Measurements from ENCODE around the gene BLVRB.

The BLVRB gene

GRCh38 chr19:40424637-40425449 is 40.7 kb downstream of the BLVRB start:
- H3K27ac ChIP-seq (ENCODE audit: low read depth, low read length, poor library complexity, severe bottlenecking), result peak overlapping the region; percentile 61
- H3K9me2 ChIP-seq (ENCODE audit: low read depth, low read length), result no peaks in the 10 kb centered on the region
- H2AFZ ChIP-seq (ENCODE audit: low read length), result no peak overlapping the region
- H3K4me3 ChIP-seq (ENCODE audit: low read depth, low read length, poor library complexity, severe bottlenecking), result peak overlapping the region; percentile 84
- H3F3A ChIP-seq (ENCODE audit: insufficient read depth, low read length), result no peaks in the 10 kb centered on the region
- H3K36me3 ChIP-seq (ENCODE audit: insufficient read depth, low read length), result peaks cover 9% of the 10 kb centered on the region
- peak overlapping the region; percentile 86 for H3K9ac ChIP-seq (ENCODE audit: low read length)
- peak overlapping the region; percentile 90 for H3K4me2 ChIP-seq (ENCODE audit: low read length)
- H3K4me1 ChIP-seq (ENCODE audit: insufficient read depth, low read length, severe bottlenecking), result peaks cover 19% of the 10 kb centered on the region
- H3K27me3 ChIP-seq (ENCODE audit: insufficient read depth, low read length), result no peaks in the 10 kb centered on the region
- H3K9me3 ChIP-seq (ENCODE audit: low read length), result no peaks in the 10 kb centered on the region
- TF ChIP-seq EZH2 (IDR thresholded peaks at IDR 0.05; ENCODE audit: borderline replicate concordance, low read length), result no peak
- no peak for TF ChIP-seq CTCF (IDR thresholded peaks at IDR 0.05; ENCODE audit: low read length)
- no peaks in the 10 kb centered on the region for H4K20me1 ChIP-seq (ENCODE audit: insufficient read depth, low read length)
- H3K79me2 ChIP-seq (ENCODE audit: insufficient read depth, low read length), result peaks cover 6% of the 10 kb centered on the region; the same call in 1 of the 2 replicates

GRCh38 chr19:40423938-40424337 is 41.6 kb downstream of the BLVRB start:
- H3K9ac ChIP-seq (ENCODE audit: low read length), result no peak overlapping the region
- H3K9me2 ChIP-seq (ENCODE audit: low read depth, low read length), result no peaks in the 10 kb centered on the region
- no peaks in the 10 kb centered on the region for H3K9me3 ChIP-seq (ENCODE audit: low read length)
- H3K4me2 ChIP-seq (ENCODE audit: low read length), result no peak overlapping the region
- H3K27me3 ChIP-seq (ENCODE audit: insufficient read depth, low read length), result no peaks in the 10 kb centered on the region
- H3F3A ChIP-seq (ENCODE audit: insufficient read depth, low read length), result no peaks in the 10 kb centered on the region
- peaks cover 6% of the 10 kb centered on the region; the same call in 1 of the 2 replicates for H3K79me2 ChIP-seq (ENCODE audit: insufficient read depth, low read length)
- H2AFZ ChIP-seq (ENCODE audit: low read length), result no peak overlapping the region
- TF ChIP-seq EZH2 (IDR thresholded peaks at IDR 0.05; ENCODE audit: borderline replicate concordance, low read length), result no peak
- no peak for TF ChIP-seq CTCF (IDR thresholded peaks at IDR 0.05; ENCODE audit: low read length)
- H3K4me3 ChIP-seq (ENCODE audit: low read depth, low read length, poor library complexity, severe bottlenecking), result no peak overlapping the region
- H3K36me3 ChIP-seq (ENCODE audit: insufficient read depth, low read length), result peaks cover 9% of the 10 kb centered on the region
- H3K27ac ChIP-seq (ENCODE audit: low read depth, low read length, poor library complexity, severe bottlenecking), result no peak overlapping the region
- no peaks in the 10 kb centered on the region for H4K20me1 ChIP-seq (ENCODE audit: insufficient read depth, low read length)
- peaks cover 19% of the 10 kb centered on the region for H3K4me1 ChIP-seq (ENCODE audit: insufficient read depth, low read length, severe bottlenecking)

- Histone ChIP-seq H3K9ac (ENCODE audit: low read length) (no peak overlapping the region), H3K79me2 (ENCODE audit: insufficient read depth, low read length) (peaks cover 6% of the 10 kb centered on the region; the same call in 1 of the 2 replicates), H3K27me3 (ENCODE audit: insufficient read depth, low read length) (no peaks in the 10 kb centered on the region), H3F3A (ENCODE audit: insufficient read depth, low read length) (no peaks in the 10 kb centered on the region), H3K4me3 (ENCODE audit: low read depth, low read length, poor library complexity, severe bottlenecking) (no peak overlapping the region), H3K9me2 (ENCODE audit: low read depth, low read length) (no peaks in the 10 kb centered on the region), H2AFZ (ENCODE audit: low read length) (no peak overlapping the region), H3K4me1 (ENCODE audit: insufficient read depth, low read length, severe bottlenecking) (peaks cover 19% of the 10 kb centered on the region), H3K9me3 (ENCODE audit: low read length) (no peaks in the 10 kb centered on the region), H3K27ac (ENCODE audit: low read depth, low read length, poor library complexity, severe bottlenecking) (peak overlapping the region; percentile 24), H3K4me2 (ENCODE audit: low read length) (no peak overlapping the region), H4K20me1 (ENCODE audit: insufficient read depth, low read length) (no peaks in the 10 kb centered on the region), H3K36me3 (ENCODE audit: insufficient read depth, low read length) (peaks cover 9% of the 10 kb centered on the region)
- TF ChIP-seq EZH2 (IDR thresholded peaks at IDR 0.05; ENCODE audit: borderline replicate concordance, low read length) (no peak), CTCF (IDR thresholded peaks at IDR 0.05; ENCODE audit: low read length) (no peak)
Measured at GRCh38 chr19:40422748-40423566, 42.6 kb downstream of the BLVRB start.

Data from OCI-LY1 (cell line).